ENCODE results near the gene ARHGAP31.

GRCh38 chr3:119257111-119257510 lies 37.1 kb upstream of the ARHGAP31 start:
- TF ChIP-seq ZNF449 (tag by site-specific recombination; IDR thresholded peaks at IDR 0.05): no peak
- no peak for TF ChIP-seq SP2 (tag by site-specific recombination; IDR thresholded peaks at IDR 0.05)
- no peak for TF ChIP-seq SETDB1 (IDR thresholded peaks at IDR 0.05; ENCODE audit: insufficient read length, low read length)
- no peak for TF ChIP-seq CTCF (tag by site-specific recombination; IDR thresholded peaks at IDR 0.05)
- TF ChIP-seq ZNF112 (tag by site-specific recombination; IDR thresholded peaks at IDR 0.05): no peak
